HepG2 (cell line): ENCODE results near the gene STRBP. TPM values are rescaled to one million over a fixed set of nuclear protein-coding genes. Genes with fewer than 3 reads are reported as not detected.

Experiments used
- ARID5B ChIP-seq: IDR thresholded peaks from 2 replicates; pipeline ENCODE4 v1.4.0; 2020; ENCODE audit warnings: mild to moderate bottlenecking, missing genetic modification reagents
- HMG20A ChIP-seq: IDR thresholded peaks from 2 replicates; pipeline ENCODE4 v1.6.1; 2016; ENCODE audit warnings: borderline replicate concordance
- LCORL ChIP-seq, 2 experiments: fragments of 450-650 bp in 1 of 2; sonication (generic) in 1 of 2; formaldehyde crosslinking in 1 of 2; IDR thresholded peaks; 2 replicates each; pipeline versions ENCODE4 v1.5.0 to v1.6.1; 2017 to 2020; ENCODE audit warnings: antibody characterized with exemption in 1 of 2, missing genetic modification reagents in 1 of 2
- NFE2 ChIP-seq: sonication (generic); formaldehyde crosslinking; IDR thresholded peaks from 2 replicates; pipeline ENCODE4 v1.4.0; 2020; ENCODE audit warnings: missing genetic modification reagents
- ZNF780A ChIP-seq: sonication (generic); formaldehyde crosslinking; IDR thresholded peaks from 2 replicates; pipeline ENCODE4 v1.8.0; 2022; ENCODE audit warnings: mild to moderate bottlenecking, missing genetic modification reagents, moderate library complexity
- ZSCAN30 ChIP-seq: sonication (generic); formaldehyde crosslinking; IDR thresholded peaks from 2 replicates; pipeline ENCODE4 v1.5.0; 2020; ENCODE audit warnings: mild to moderate bottlenecking, missing genetic modification reagents
- polyA plus RNA-seq, 8 experiments: library from polyadenylated mRNA; depleted of rRNA in 3 of 8; stranded (reverse) in 7 of 8; unstranded in 1 of 8; fragments of >200 nt; fragmentation: Illumina TruSeq in 4 of 8; extraction: Trizol in 4 of 8; gene quantifications; 2 replicates each; pipeline versions ENCODE4 v1.2.1 to v1.2.3, GENCODE V29; 2011 to 2016; ENCODE audit warnings: low read depth in 4 of 8, missing spikeins in 1 of 8, mixed read lengths in 1 of 8; ENCODE audit not compliant: insufficient read depth in 1 of 8
- total RNA-seq, 5 experiments: library from RNA; depleted of rRNA; stranded (reverse); fragments of >200 nt; fragmentation: Illumina TruSeq; extraction: Trizol; gene quantifications; 2 replicates each; pipeline ENCODE4 v1.2.3, GENCODE V29; 2016; ENCODE audit warnings: low read depth in 1 of 5
- TF ChIP-seq, protein P1 (sequence below): sonication (generic); formaldehyde crosslinking; conservative IDR thresholded peaks from 2 replicates; pipeline ENCODE4 v1.4.0; 2020; ENCODE audit warnings: mild to moderate bottlenecking, missing genetic modification reagents, moderate library complexity
- TF ChIP-seq, protein P2 (sequence below): sonication (generic); formaldehyde crosslinking; IDR thresholded peaks from 2 replicates; pipeline ENCODE4 v1.5.0; 2020; ENCODE audit warnings: missing genetic modification reagents

The STRBP gene
- total and polyA plus RNA-seq, 2 of the 13 experiments (the other 11 are each of a cell fraction or from before 2014, with no cell fraction given), result 14.5 to 38.5 TPM

DNA sequence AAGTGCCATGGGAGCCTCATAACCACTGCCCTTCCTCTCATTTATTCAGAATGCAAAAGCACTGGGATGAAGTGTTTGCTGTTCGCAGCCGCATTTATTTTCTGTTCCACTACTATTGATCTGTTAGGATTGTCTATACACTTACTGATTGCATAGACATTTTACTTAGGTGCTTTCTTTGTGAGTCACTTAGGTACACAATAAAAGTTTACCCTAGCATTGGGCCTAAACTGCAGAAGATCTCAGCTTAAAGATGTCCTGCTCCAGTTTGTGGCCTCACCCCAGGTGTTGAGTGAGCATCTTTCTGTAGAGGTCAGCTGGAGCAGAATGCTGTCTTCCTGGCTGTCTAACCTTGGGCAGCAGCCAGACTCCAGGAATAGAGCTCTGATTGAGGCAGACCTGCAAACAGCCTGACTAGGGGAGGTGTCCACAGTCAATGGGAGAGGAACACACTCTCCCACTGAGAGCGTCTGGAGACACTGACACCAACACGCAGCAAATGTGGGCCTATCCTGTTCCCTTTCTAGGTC, 181.0 kb downstream of the STRBP start (continued):
- TF ChIP-seq, protein P1, sequence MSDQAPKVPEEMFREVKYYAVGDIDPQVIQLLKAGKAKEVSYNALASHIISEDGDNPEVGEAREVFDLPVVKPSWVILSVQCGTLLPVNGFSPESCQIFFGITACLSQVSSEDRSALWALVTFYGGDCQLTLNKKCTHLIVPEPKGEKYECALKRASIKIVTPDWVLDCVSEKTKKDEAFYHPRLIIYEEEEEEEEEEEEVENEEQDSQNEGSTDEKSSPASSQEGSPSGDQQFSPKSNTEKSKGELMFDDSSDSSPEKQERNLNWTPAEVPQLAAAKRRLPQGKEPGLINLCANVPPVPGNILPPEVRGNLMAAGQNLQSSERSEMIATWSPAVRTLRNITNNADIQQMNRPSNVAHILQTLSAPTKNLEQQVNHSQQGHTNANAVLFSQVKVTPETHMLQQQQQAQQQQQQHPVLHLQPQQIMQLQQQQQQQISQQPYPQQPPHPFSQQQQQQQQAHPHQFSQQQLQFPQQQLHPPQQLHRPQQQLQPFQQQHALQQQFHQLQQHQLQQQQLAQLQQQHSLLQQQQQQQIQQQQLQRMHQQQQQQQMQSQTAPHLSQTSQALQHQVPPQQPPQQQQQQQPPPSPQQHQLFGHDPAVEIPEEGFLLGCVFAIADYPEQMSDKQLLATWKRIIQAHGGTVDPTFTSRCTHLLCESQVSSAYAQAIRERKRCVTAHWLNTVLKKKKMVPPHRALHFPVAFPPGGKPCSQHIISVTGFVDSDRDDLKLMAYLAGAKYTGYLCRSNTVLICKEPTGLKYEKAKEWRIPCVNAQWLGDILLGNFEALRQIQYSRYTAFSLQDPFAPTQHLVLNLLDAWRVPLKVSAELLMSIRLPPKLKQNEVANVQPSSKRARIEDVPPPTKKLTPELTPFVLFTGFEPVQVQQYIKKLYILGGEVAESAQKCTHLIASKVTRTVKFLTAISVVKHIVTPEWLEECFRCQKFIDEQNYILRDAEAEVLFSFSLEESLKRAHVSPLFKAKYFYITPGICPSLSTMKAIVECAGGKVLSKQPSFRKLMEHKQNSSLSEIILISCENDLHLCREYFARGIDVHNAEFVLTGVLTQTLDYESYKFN (CRISPR knock-in tag), result peak; percentile 91
- no peak for TF ChIP-seq NFE2
- TF ChIP-seq ZSCAN30 (CRISPR knock-in tag), result no peak
- TF ChIP-seq HMG20A (CRISPR knock-in tag), result peak; percentile 79
- TF ChIP-seq ARID5B, result peak; percentile 96
- no peak for TF ChIP-seq ZNF780A (CRISPR knock-in tag)
- TF ChIP-seq LCORL (IDR thresholded peaks at IDR 0.05), result no peak
- peak; percentile 90 for TF ChIP-seq LCORL (CRISPR knock-in tag; IDR thresholded peaks at IDR 0.05)
- TF ChIP-seq, protein P2, sequence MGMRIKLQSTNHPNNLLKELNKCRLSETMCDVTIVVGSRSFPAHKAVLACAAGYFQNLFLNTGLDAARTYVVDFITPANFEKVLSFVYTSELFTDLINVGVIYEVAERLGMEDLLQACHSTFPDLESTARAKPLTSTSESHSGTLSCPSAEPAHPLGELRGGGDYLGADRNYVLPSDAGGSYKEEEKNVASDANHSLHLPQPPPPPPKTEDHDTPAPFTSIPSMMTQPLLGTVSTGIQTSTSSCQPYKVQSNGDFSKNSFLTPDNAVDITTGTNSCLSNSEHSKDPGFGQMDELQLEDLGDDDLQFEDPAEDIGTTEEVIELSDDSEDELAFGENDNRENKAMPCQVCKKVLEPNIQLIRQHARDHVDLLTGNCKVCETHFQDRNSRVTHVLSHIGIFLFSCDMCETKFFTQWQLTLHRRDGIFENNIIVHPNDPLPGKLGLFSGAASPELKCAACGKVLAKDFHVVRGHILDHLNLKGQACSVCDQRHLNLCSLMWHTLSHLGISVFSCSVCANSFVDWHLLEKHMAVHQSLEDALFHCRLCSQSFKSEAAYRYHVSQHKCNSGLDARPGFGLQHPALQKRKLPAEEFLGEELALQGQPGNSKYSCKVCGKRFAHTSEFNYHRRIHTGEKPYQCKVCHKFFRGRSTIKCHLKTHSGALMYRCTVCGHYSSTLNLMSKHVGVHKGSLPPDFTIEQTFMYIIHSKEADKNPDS (CRISPR knock-in tag), result peak; percentile 84; the same call in 1 of the 2 replicates
- TF ChIP-seq, all 625 proteins: peak for 166
